HepG2 (cell line): Measurements from ENCODE around the gene SYVN1. TPM values are rescaled to one million over a fixed set of nuclear protein-coding genes. Genes with fewer than 3 reads are reported as not detected.

Source experiments
- DMAP1 ChIP-seq: IDR thresholded peaks from 2 replicates; pipeline ENCODE4 v1.6.1; 2016
- FUBP1 ChIP-seq: sonication (generic); formaldehyde crosslinking; IDR thresholded peaks from 2 replicates; pipeline ENCODE4 v1.5.1; 2020; ENCODE audit warnings: missing genetic modification reagents, mild to moderate bottlenecking, borderline replicate concordance
- NR2C2 ChIP-seq: sonication (generic); formaldehyde crosslinking; IDR thresholded peaks from 2 replicates; pipeline ENCODE4 v1.4.0; 2020; ENCODE audit warnings: missing genetic modification reagents, mild to moderate bottlenecking, moderate library complexity, borderline replicate concordance
- SP5 ChIP-seq: IDR thresholded peaks from 2 replicates; pipeline ENCODE4 v1.6.1; 2016; ENCODE audit warnings: low read depth, borderline replicate concordance
- TBX2 ChIP-seq: sonication (generic); formaldehyde crosslinking; IDR thresholded peaks from 2 replicates; pipeline ENCODE4 v1.5.0; 2020; ENCODE audit warnings: missing genetic modification reagents, mild to moderate bottlenecking, borderline replicate concordance
- ZNF121 ChIP-seq: sonication (generic); formaldehyde crosslinking; IDR thresholded peaks from 2 replicates; pipeline ENCODE4 v1.5.0; 2020; ENCODE audit warnings: mild to moderate bottlenecking, missing genetic modification reagents
- ZNF138 ChIP-seq: sonication (generic); formaldehyde crosslinking; IDR thresholded peaks from 2 replicates; pipeline ENCODE4 v1.5.0; 2020; ENCODE audit warnings: mild to moderate bottlenecking, low read depth, missing genetic modification reagents
- ZNF3 ChIP-seq: IDR thresholded peaks from 2 replicates; pipeline ENCODE4 v1.7.0; 2017; ENCODE audit warnings: inconsistent platforms
- ZSCAN31 ChIP-seq: sonication (generic); formaldehyde crosslinking; IDR thresholded peaks from 2 replicates; pipeline ENCODE4 v1.5.0; 2020; ENCODE audit warnings: low read depth, mild to moderate bottlenecking, missing genetic modification reagents
- polyA plus RNA-seq, 8 experiments: library from polyadenylated mRNA; depleted of rRNA in 3 of 8; stranded (reverse) in 7 of 8; unstranded in 1 of 8; fragments of >200 nt; fragmentation: Illumina TruSeq in 4 of 8; extraction: Trizol in 4 of 8; gene quantifications; 2 replicates each; pipeline versions ENCODE4 v1.2.1 to v1.2.3, GENCODE V29; 2011 to 2016; ENCODE audit warnings: low read depth in 4 of 8, missing spikeins in 1 of 8, mixed read lengths in 1 of 8; ENCODE audit not compliant: insufficient read depth in 1 of 8
- total RNA-seq, 5 experiments: library from RNA; depleted of rRNA; stranded (reverse); fragments of >200 nt; fragmentation: Illumina TruSeq; extraction: Trizol; gene quantifications; 2 replicates each; pipeline ENCODE4 v1.2.3, GENCODE V29; 2016; ENCODE audit warnings: low read depth in 1 of 5

The SYVN1 gene
- total and polyA plus RNA-seq, 2 of the 13 experiments (the other 11 are each of a cell fraction or from before 2014, with no cell fraction given) = 10.3 to 22.5 TPM

GRCh38 chr11:65182258-65183170 lies 48.2 kb upstream of the SYVN1 start (continued):
- no peak for TF ChIP-seq FUBP1
- TF ChIP-seq ZNF121 (CRISPR knock-in tag) = no peak
- TF ChIP-seq ZNF3 (CRISPR knock-in tag) = no peak
- no peak for TF ChIP-seq NR2C2 (CRISPR knock-in tag)
- TF ChIP-seq SP5 (CRISPR knock-in tag) = no peak
- peak; percentile 61 for TF ChIP-seq TBX2 (CRISPR knock-in tag)
- TF ChIP-seq ZSCAN31 = no peak
- TF ChIP-seq ZNF138 = no peak
- TF ChIP-seq DMAP1 (CRISPR knock-in tag) = peak; percentile 49; the same call in 1 of the 2 replicates
